Activated CD8-positive, alpha-beta T cell treated with anti-CD3 and anti-CD28 coated beads, Interleukin-2, amount 10 ng/mL, durations not matched to agents 7 days and 5 days (primary cell): Measurements from ENCODE around the gene GPATCH2. TPM values are rescaled to one million over a fixed set of nuclear protein-coding genes. Genes with fewer than 3 reads are reported as not detected.
A peak's percentile ranks its signal among the peaks of the same experiment; 100 is the strongest.

Experiments used
- ATAC-seq: fragments of 150-1000 bp; cut with Tn5 transposase; one replicate; pipeline ENCODE4 v1.10.0; 2021; ENCODE audit warnings: moderate library complexity
- CTCF ChIA-PET: fragments of 350-600 bp; sonication (Branson Sonifier 250); formaldehyde crosslinking; loops from one replicate; lab custom pipeline; 2021; ENCODE audit warnings: antibody characterized with exemption; lab: Charles Lee
- POLR2A ChIA-PET: fragments of 350-600 bp; sonication (Branson Sonifier 250); formaldehyde crosslinking; loops from one replicate; lab custom pipeline; 2021; ENCODE audit warnings: antibody characterized with exemption; lab: Charles Lee
- DNase-seq: peaks from one replicate; pipeline ENCODE4 v3.0.0-alpha.2; 2020
- H3K27ac Mint-ChIP-seq: one replicate; pipeline ENCODE4 v1.8.0; 2021; ENCODE audit warnings: mild to moderate bottlenecking, mixed read lengths
- H3K27me3 Mint-ChIP-seq: one replicate; pipeline ENCODE4 v1.8.0; 2021; ENCODE audit warnings: low read depth, mixed read lengths
- H3K36me3 Mint-ChIP-seq: one replicate; pipeline ENCODE4 v1.8.0; 2021; ENCODE audit warnings: low read depth, mixed read lengths
- H3K4me1 Mint-ChIP-seq: one replicate; pipeline ENCODE4 v1.8.0; 2021; ENCODE audit warnings: low read depth, mixed read lengths
- H3K4me3 Mint-ChIP-seq: one replicate; pipeline ENCODE4 v1.8.0; 2021; ENCODE audit warnings: mild to moderate bottlenecking, mixed read lengths
- H3K9me3 Mint-ChIP-seq: one replicate; pipeline ENCODE4 v1.8.0; 2022; ENCODE audit warnings: mixed read lengths; ENCODE audit not compliant: insufficient read depth
- total RNA-seq, 2 experiments: library from RNA; stranded (reverse); gene quantifications; one replicate each; pipeline ENCODE4 v1.2.3, GENCODE V29; 2021

Gene GPATCH2
- total RNA-seq, 2 experiments from 2014 or later, result 10.0 to 10.7 TPM

- ATAC-seq, result no peak
- no peaks in the 10 kb centered on the region for H3K36me3 Mint-ChIP-seq
- ChIA-PET CTCF (no interaction called here), POLR2A (no interaction called here)
- H3K9me3 Mint-ChIP-seq, result no peaks in the 10 kb centered on the region
- no peaks in the 10 kb centered on the region for H3K27me3 Mint-ChIP-seq
- H3K4me3 Mint-ChIP-seq, result no peak overlapping the region
- H3K4me1 Mint-ChIP-seq, result no peaks in the 10 kb centered on the region
- H3K27ac Mint-ChIP-seq, result no peak overlapping the region
- no peak for DNase-seq
These were observed 108.6 kb downstream of the GPATCH2 start for GRCh38 chr1:217522277-217522676.

- Mint-ChIP-seq H3K9me3 (no peaks in the 10 kb centered on the region), H3K27ac (no peak overlapping the region), H3K36me3 (no peaks in the 10 kb centered on the region), H3K4me1 (no peaks in the 10 kb centered on the region), H3K27me3 (no peaks in the 10 kb centered on the region), H3K4me3 (no peak overlapping the region)
- ATAC-seq (no peak), DNase-seq (no peak)
- POLR2A ChIA-PET, result no interaction called here
- CTCF ChIA-PET, result no interaction called here
These were observed 109.6 kb downstream of the GPATCH2 start for GRCh38 chr1:217521317-217521716.

- POLR2A ChIA-PET, result no interaction called here
- H3K27me3 Mint-ChIP-seq, result no peaks in the 10 kb centered on the region
- CTCF ChIA-PET, result no interaction called here
- no peak for DNase-seq
- H3K4me3 Mint-ChIP-seq, result no peak overlapping the region
- no peaks in the 10 kb centered on the region for H3K4me1 Mint-ChIP-seq
- H3K9me3 Mint-ChIP-seq, result no peaks in the 10 kb centered on the region
- no peak overlapping the region for H3K27ac Mint-ChIP-seq
- ATAC-seq, result no peak
- H3K36me3 Mint-ChIP-seq, result peaks cover 6% of the 10 kb centered on the region
These were observed 124.0 kb downstream of the GPATCH2 start for GRCh38 chr1:217506878-217507277.

- no peaks in the 10 kb centered on the region for H3K27me3 Mint-ChIP-seq
- DNase-seq (no peak), ATAC-seq (no peak)
- H3K9me3 Mint-ChIP-seq, result no peaks in the 10 kb centered on the region
- peaks cover 2% of the 10 kb centered on the region for H3K36me3 Mint-ChIP-seq
- ChIA-PET POLR2A (interaction anchor here (0.6 kb wide), 1 partner anchor 26 kb away, joined by 4 read pairs; no protein-coding TSS in a partner anchor), CTCF (no interaction called here)
- no peak overlapping the region for H3K4me3 Mint-ChIP-seq
- H3K27ac Mint-ChIP-seq, result no peak overlapping the region
- no peaks in the 10 kb centered on the region for H3K4me1 Mint-ChIP-seq
These were observed 132.7 kb downstream of the GPATCH2 start for GRCh38 chr1:217498209-217498608.

- no peaks in the 10 kb centered on the region for H3K27me3 Mint-ChIP-seq
- POLR2A ChIA-PET, result no interaction called here
- DNase-seq (no peak), ATAC-seq (no peak)
- no peaks in the 10 kb centered on the region for H3K9me3 Mint-ChIP-seq
- peaks cover 4% of the 10 kb centered on the region for H3K36me3 Mint-ChIP-seq
- CTCF ChIA-PET, result no interaction called here
- H3K4me3 Mint-ChIP-seq, result no peak overlapping the region
- no peaks in the 10 kb centered on the region for H3K4me1 Mint-ChIP-seq
- H3K27ac Mint-ChIP-seq, result no peak overlapping the region
These were observed 135.6 kb downstream of the GPATCH2 start for GRCh38 chr1:217495249-217495648.

- no peak overlapping the region for H3K27ac Mint-ChIP-seq
- no peak for ATAC-seq
- ChIA-PET CTCF (no interaction called here), POLR2A (no interaction called here)
- peaks cover 8% of the 10 kb centered on the region for H3K36me3 Mint-ChIP-seq
- no peaks in the 10 kb centered on the region for H3K4me1 Mint-ChIP-seq
- no peaks in the 10 kb centered on the region for H3K27me3 Mint-ChIP-seq
- no peak overlapping the region for H3K4me3 Mint-ChIP-seq
- DNase-seq, result no peak
- H3K9me3 Mint-ChIP-seq, result no peaks in the 10 kb centered on the region
These were observed 136.1 kb downstream of the GPATCH2 start for GRCh38 chr1:217494767-217495166.

- Mint-ChIP-seq H3K27me3 (no peaks in the 10 kb centered on the region), H3K27ac (no peak overlapping the region), H3K4me1 (no peaks in the 10 kb centered on the region), H3K9me3 (no peaks in the 10 kb centered on the region), H3K36me3 (peaks cover 8% of the 10 kb centered on the region), H3K4me3 (no peak overlapping the region)
- DNase-seq (no peak), ATAC-seq (no peak)
- ChIA-PET POLR2A (no interaction called here), CTCF (no interaction called here)
These were observed 137.6 kb downstream of the GPATCH2 start for GRCh38 chr1:217493290-217493689.

- ChIA-PET POLR2A (no interaction called here), CTCF (no interaction called here)
- no peak for DNase-seq
- H3K27me3 Mint-ChIP-seq, result no peaks in the 10 kb centered on the region
- H3K9me3 Mint-ChIP-seq, result peaks cover 10% of the 10 kb centered on the region
- ATAC-seq, result no peak
- H3K4me3 Mint-ChIP-seq, result no peak overlapping the region
- peaks cover 14% of the 10 kb centered on the region for H3K36me3 Mint-ChIP-seq
- no peak overlapping the region for H3K27ac Mint-ChIP-seq
- H3K4me1 Mint-ChIP-seq, result peaks cover 31% of the 10 kb centered on the region
These were observed 146.0 kb downstream of the GPATCH2 start for GRCh38 chr1:217484871-217485270.

- H3K9me3 Mint-ChIP-seq, result peaks cover 25% of the 10 kb centered on the region
- ChIA-PET POLR2A (no interaction called here), CTCF (interaction anchor here (1.0 kb wide), 1 partner anchor 10 kb away, joined by 3 read pairs; no protein-coding TSS in a partner anchor)
- H3K36me3 Mint-ChIP-seq, result peaks cover 24% of the 10 kb centered on the region
- peak overlapping the region; percentile 70 for H3K27ac Mint-ChIP-seq
- H3K27me3 Mint-ChIP-seq, result no peaks in the 10 kb centered on the region
- ATAC-seq (peak; percentile 96), DNase-seq (peak; percentile 77)
- no peak overlapping the region for H3K4me3 Mint-ChIP-seq
- H3K4me1 Mint-ChIP-seq, result peaks cover 31% of the 10 kb centered on the region
These were observed 148.4 kb downstream of the GPATCH2 start for GRCh38 chr1:217482356-217483102.

GRCh38 chr1:217478450-217478849, 152.4 kb downstream of the GPATCH2 start:
- Mint-ChIP-seq H3K4me1 (peaks cover 25% of the 10 kb centered on the region), H3K27me3 (no peaks in the 10 kb centered on the region), H3K36me3 (peaks cover 21% of the 10 kb centered on the region), H3K9me3 (peaks cover 25% of the 10 kb centered on the region), H3K4me3 (no peak overlapping the region), H3K27ac (no peak overlapping the region)
- DNase-seq, result no peak
- POLR2A ChIA-PET, result no interaction called here
- no peak for ATAC-seq
- CTCF ChIA-PET, result no interaction called here

GRCh38 chr1:217472915-217473314, 158.0 kb downstream of the GPATCH2 start:
- H3K36me3 Mint-ChIP-seq, result no peaks in the 10 kb centered on the region
- DNase-seq (no peak), ATAC-seq (no peak)
- H3K9me3 Mint-ChIP-seq, result peaks cover 1% of the 10 kb centered on the region
- no peaks in the 10 kb centered on the region for H3K4me1 Mint-ChIP-seq
- no peak overlapping the region for H3K4me3 Mint-ChIP-seq
- no peaks in the 10 kb centered on the region for H3K27me3 Mint-ChIP-seq
- ChIA-PET CTCF (no interaction called here), POLR2A (no interaction called here)
- no peak overlapping the region for H3K27ac Mint-ChIP-seq

- no peak for DNase-seq
- no peak for ATAC-seq
- Mint-ChIP-seq H3K36me3 (no peaks in the 10 kb centered on the region), H3K4me1 (no peaks in the 10 kb centered on the region), H3K9me3 (no peaks in the 10 kb centered on the region), H3K27ac (no peak overlapping the region), H3K4me3 (no peak overlapping the region), H3K27me3 (no peaks in the 10 kb centered on the region)
- POLR2A ChIA-PET, result no interaction called here
- CTCF ChIA-PET, result no interaction called here
These were observed 159.5 kb downstream of the GPATCH2 start for GRCh38 chr1:217471403-217471802.
